Stimulated activated CD8-positive, alpha-beta memory T cell treated with anti-CD3 and anti-CD28 coated beads, Interleukin-2, amount 100 ng/mL, for 48 hours (primary cell): ENCODE measurements around the gene KANK4.
"Not testable (repeated sequence)": the region's sequence is repeated elsewhere in the genome, so short reads cannot be mapped to it uniquely, and the experiment has no call there.

Experiments
- DNase-seq, 2 donors: peaks; one replicate each; pipeline ENCODE4 v3.0.0-alpha.2; 2020; ENCODE audit warnings: low read depth in 2 of 2

KANK4 gene

GRCh38 chr1:62237950-62238374, 81.3 kb downstream of the KANK4 start:
- DNase-seq: no peak

GRCh38 chr1:62237361-62237760, 81.9 kb downstream of the KANK4 start:
- no peak for DNase-seq

GRCh38 chr1:62235576-62235975, 83.7 kb downstream of the KANK4 start:
- DNase-seq: no peak

- no peak for DNase-seq
Observed at GRCh38 chr1:62234688-62235087, 84.5 kb downstream of the KANK4 start.

GRCh38 chr1:62233926-62234450, 85.2 kb downstream of the KANK4 start:
- DNase-seq: no peak

GRCh38 chr1:62232871-62233278, 86.4 kb downstream of the KANK4 start:
- DNase-seq: no peak

GRCh38 chr1:62230718-62231117, 88.5 kb downstream of the KANK4 start:
- DNase-seq: no peak

- no peak for DNase-seq
Observed at GRCh38 chr1:62229932-62230331, 89.3 kb downstream of the KANK4 start.

- DNase-seq: no peak
Observed at GRCh38 chr1:62229468-62229867, 89.8 kb downstream of the KANK4 start.

GRCh38 chr1:62228883-62229187, 90.4 kb downstream of the KANK4 start:
- no peak for DNase-seq

GRCh38 chr1:62228136-62228882, 90.9 kb downstream of the KANK4 start:
- DNase-seq: no peak

- DNase-seq: no peak
Observed at GRCh38 chr1:62227496-62227895, 91.7 kb downstream of the KANK4 start.

GRCh38 chr1:62224182-62224581, 95.1 kb downstream of the KANK4 start:
- no peak for DNase-seq

GRCh38 chr1:62222321-62222720, 96.9 kb downstream of the KANK4 start:
- DNase-seq: no peak

- DNase-seq: no peak
Observed at GRCh38 chr1:62221171-62221570, 98.1 kb downstream of the KANK4 start.

GRCh38 chr1:62220456-62220855, 98.8 kb downstream of the KANK4 start:
- DNase-seq: not testable (repeated sequence)

GRCh38 chr1:62218604-62219003, 100.6 kb downstream of the KANK4 start:
- DNase-seq: no peak

GRCh38 chr1:62213075-62213914, 105.9 kb downstream of the KANK4 start:
- no peak for DNase-seq

GRCh38 chr1:62212411-62212810, 106.8 kb downstream of the KANK4 start:
- no peak for DNase-seq

GRCh38 chr1:62210960-62211359, 108.3 kb downstream of the KANK4 start:
- DNase-seq: no peak

GRCh38 chr1:62209931-62210595, 109.2 kb downstream of the KANK4 start:
- no peak for DNase-seq

- no peak for DNase-seq
Observed at GRCh38 chr1:62208970-62209369, 110.3 kb downstream of the KANK4 start.
